GM18861 (cell line): Measurements from ENCODE around the gene PCDHGB2.
"Not testable (repeated sequence)": the region's sequence is repeated elsewhere in the genome, so short reads cannot be mapped to it uniquely, and the experiment has no call there.

Experiments
- ATAC-seq: cut with Tn5 transposase; IDR thresholded peaks from one replicate; pipeline ENCODE4 v1.9.1; 2021; ENCODE audit not compliant: unreplicated experiment

Gene PCDHGB2

DNA sequence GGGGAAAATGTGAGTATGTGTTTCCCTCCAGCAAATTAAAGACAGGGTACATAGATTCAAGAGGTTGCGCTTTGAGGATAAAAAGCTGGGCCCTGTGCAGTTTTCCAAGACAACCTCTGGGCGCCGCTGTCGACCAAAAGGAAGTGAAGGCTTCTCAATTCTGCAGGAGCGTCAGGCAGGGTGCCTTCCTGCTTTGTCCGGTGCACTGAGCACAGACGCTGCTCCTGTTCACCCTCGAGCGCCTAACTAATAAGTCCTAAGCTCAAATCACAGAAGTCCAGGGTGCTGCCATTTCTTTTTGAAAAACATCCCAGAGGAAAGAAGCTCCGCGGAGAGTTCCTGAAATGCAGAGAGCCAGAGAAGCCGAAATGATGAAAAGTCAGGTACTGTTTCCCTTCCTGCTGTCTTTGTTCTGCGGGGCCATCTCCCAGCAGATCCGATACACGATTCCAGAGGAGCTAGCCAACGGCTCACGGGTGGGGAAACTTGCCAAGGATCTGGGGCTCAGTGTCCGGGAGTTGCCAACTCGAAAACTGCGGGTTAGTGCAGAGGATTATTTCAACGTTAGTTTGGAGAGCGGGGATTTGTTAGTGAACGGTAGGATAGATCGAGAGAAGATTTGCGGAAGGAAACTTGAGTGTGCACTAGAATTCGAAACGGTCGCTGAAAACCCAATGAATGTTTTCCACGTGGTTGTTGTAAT, 9.7 kb upstream of the PCDHGB2 start, which contains the start of gene PCDHGB1:
Gene PCDHGB1, plus strand, starts transcription at position 183 of the 703 bp plus-strand sequence. Its CDS starts 162 bp downstream, at position 345.
- ATAC-seq = no peak

DNA sequence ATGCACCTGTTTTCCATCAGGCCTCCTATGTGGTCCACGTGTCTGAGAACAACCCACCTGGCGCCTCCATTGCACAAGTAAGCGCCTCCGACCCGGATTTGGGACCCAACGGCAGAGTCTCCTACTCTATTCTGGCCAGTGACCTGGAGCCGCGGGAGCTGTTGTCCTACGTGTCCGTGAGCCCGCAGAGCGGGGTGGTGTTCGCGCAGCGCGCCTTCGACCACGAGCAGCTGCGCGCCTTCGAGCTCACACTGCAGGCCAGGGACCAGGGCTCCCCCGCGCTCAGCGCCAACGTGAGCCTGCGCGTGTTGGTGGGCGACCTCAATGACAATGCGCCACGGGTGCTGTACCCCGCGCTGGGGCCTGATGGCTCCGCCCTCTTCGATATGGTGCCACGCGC, 8.2 kb upstream of the PCDHGB2 start:
- no peak for ATAC-seq

DNA sequence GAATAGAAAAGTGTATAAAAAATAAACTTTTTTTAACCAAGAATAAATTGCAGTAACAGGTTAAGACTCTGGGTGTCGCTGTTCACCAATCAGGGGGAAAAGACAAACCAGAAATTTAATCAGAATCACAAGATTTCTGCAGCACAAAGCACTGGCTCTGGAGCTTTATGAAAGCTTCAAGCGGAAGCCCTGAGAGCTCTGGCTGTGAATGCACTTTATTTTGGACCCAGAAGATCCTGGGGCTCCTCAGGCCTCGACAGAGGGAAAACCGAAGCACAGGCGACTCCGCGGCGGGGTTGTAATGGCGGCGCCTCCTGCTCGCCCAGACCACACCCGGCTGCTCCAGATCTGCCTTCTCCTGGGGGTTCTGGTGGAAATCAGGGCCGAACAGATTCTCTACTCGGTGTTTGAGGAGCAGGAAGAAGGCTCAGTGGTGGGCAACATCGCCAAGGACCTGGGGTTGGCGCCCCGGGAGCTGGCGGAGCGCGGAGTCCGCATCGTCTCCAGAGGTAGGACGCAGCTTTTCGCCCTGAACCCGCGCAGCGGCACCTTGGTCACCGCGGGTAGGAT, 4.8 kb upstream of the PCDHGB2 start, which contains the start of gene PCDHGA4:
Gene PCDHGA4, plus strand, starts transcription at position 122 of the 570 bp plus-strand sequence. Its CDS starts 87 bp downstream, at position 209.
- no peak for ATAC-seq

DNA sequence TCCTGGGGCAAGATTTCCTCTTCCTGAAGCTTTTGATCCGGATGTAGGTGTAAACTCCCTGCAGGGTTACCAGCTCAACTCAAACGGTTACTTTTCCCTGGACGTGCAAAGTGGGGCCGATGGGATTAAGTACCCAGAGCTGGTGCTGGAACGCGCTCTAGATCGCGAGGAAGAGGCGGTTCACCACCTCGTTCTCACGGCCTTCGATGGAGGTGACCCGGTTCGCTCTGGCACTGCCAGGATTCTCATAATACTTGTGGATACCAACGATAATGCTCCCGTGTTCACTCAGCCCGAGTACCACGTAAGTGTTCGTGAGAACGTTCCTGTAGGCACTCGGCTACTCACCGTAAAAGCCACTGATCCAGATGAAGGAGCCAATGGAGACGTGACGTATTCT, 4.2 kb upstream of the PCDHGB2 start:
- ATAC-seq = no peak

DNA sequence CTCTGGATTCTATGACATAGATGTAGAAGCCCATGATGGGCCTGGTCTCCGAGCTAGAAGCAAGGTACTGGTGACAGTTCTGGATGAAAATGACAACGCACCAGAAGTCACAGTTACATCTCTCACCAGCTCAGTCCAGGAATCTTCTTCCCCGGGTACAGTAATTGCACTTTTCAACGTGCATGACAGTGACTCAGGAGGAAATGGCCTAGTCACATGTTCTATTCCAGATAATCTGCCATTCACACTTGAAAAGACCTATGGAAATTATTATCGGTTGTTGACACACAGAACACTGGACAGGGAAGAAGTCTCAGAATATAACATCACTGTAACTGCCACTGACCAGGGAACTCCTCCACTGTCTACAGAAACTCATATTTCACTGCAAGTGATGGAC, 3.7 kb upstream of the PCDHGB2 start:
- no peak for ATAC-seq

DNA sequence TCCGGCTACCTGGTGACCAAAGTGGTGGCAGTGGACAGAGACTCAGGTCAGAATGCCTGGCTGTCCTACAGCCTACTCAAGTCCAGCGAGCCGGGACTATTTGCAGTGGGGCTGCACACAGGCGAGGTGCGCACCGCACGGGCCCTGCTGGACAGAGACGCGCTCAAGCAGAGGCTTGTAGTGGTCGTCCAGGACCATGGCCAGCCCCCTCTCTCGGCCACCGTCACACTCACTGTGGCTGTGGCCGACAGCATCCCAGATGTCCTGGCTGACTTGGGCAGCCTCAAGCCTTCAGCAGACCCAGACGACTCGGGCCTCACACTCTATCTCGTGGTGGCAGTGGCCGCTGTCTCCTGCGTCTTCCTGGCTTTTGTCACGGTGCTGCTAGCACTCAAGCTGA, 2.8 kb upstream of the PCDHGB2 start:
- no peak for ATAC-seq

DNA sequence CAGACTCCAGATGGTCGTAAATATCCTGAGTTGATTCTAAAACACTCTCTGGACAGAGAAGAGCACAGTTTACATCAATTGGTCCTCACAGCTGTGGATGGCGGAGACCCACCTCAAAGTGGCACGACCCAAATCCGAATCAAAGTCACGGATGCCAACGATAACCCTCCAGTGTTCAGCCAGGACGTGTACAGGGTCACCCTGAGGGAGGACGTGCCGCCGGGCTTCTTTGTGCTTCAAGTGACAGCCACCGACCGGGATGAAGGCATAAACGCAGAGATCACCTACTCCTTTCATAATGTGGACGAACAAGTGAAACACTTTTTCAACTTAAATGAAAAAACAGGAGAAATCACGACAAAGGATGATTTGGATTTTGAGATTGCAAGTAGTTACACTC, 891 bp downstream of the PCDHGB2 start:
- ATAC-seq = no peak

DNA sequence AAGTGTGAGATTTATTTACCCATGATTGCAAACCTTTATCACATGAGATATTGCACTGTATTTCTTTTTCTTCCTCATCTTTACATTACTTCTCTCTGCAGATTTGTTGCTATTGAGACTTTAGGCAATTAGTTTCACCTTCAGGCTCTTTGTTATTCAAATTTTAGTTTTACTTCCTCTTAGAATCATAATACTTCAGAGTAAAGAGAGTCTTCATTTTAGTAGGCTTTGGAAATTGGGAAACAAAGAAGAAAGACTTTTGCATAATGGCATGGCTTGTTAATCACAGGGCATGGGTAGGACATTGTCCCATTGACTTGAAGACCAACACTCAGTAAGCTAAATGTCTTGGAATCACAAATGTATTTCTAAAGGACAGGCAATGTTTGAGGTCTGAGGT, 2.9 kb downstream of the PCDHGB2 start:
- ATAC-seq = no peak

DNA sequence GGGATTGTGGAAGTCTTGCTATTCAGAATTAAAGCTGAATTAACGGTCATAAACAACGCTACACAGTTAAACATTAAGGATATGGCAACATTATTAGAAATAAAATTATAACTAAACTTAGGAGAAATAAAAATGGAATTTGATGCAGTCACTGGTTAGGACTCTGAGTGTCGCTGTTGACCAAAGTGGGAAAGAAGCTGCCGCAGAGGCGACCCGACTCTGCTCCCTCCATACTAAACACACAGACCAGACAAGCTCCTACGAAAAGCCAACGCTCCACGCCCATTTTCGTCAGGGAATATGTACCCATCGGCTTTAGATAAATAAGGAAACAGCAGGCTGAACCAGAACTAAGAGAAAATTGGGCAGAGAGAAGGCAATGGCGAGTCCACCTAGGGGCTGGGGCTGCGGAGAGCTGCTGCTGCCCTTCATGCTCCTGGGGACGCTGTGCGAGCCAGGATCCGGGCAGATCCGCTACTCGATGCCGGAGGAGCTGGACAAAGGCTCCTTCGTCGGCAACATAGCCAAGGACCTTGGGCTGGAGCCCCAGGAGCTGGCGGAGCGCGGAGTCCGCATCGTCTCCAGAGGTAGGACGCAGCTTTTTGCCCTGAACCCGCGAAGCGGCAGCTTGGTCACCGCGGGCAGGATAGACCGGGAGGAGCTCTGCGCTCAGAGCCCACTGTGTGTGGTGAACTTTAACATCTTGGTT, 4.3 kb downstream of the PCDHGB2 start, which contains the start of gene PCDHGA5:
Gene PCDHGA5, plus strand, starts transcription at position 211 of the 709 bp plus-strand sequence. Its CDS starts 169 bp downstream, at position 380.
- ATAC-seq = no peak

DNA sequence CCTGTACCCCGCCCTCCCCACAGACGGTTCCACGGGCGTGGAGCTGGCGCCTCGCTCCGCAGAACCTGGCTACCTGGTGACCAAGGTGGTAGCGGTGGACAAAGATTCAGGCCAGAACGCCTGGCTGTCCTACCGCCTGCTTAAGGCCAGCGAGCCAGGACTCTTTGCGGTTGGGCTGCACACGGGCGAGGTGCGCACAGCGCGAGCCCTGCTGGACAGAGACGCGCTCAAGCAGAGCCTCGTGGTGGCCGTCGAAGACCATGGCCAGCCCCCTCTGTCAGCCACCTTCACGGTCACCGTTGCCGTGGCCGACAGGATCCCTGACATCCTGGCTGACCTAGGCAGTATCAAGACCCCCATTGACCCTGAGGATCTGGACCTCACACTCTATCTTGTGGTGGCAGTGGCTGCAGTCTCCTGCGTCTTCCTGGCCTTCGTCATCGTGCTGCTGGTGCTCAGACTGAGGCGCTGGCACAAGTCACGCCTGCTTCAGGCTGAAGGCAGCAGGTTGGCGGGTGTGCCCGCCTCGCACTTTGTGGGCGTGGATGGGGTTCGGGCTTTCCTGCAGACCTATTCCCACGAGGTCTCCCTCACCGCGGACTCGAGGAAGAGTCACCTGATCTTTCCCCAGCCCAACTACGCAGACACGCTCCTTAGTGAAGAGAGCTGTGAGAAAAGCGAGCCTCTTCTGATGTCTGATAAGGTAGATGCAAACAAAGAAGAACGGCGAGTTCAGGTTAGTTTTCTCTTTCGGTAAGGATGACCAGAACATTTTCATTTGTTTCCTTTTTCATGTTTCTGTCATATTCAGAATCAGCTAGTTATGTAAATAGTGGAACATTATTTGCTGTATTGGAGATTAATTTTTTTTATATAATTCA, 6.5 kb downstream of the PCDHGB2 start:
- ATAC-seq = no peak

DNA sequence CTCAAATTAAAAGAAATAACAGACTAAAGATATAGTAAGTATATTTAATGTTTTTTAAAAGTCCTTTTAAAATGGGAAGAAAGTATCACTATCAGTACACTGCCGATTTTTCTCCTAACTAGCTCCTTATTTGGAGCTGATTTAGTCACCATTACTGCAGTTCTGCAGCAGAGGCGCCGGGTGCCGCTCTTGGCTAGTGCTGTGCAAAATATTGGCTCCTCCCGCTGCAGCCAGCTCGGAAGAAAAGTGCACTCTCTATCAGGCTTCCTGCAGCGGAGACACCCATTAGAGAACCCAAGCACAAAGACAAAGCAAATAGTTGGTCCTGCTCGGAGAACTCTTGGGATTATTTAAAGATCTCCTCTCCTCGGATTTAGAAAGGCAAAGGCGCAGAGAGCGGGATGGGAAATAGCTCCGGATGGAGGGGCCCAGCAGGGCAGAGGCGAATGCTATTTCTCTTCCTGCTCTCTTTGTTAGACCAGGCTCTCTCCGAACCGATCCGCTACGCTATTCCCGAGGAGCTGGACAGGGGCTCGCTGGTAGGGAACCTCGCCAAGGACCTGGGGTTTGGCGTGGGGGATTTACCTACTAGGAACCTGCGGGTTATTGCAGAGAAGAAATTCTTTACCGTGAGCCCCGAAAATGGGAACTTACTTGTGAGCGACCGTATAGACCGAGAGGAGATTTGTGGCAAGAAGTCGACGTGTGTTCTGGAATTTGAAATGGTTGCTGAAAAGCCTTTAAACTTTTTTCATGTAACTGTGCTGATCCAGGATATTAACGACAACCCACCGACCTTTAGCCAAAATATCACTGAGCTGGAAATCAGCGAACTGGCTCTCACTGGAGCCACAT, 10.4 kb downstream of the PCDHGB2 start, which contains the start of gene PCDHGB3:
Gene PCDHGB3, plus strand, starts transcription at position 249 of the 855 bp plus-strand sequence. Its CDS starts 153 bp downstream, at position 402.
- ATAC-seq = peak; percentile 92

DNA sequence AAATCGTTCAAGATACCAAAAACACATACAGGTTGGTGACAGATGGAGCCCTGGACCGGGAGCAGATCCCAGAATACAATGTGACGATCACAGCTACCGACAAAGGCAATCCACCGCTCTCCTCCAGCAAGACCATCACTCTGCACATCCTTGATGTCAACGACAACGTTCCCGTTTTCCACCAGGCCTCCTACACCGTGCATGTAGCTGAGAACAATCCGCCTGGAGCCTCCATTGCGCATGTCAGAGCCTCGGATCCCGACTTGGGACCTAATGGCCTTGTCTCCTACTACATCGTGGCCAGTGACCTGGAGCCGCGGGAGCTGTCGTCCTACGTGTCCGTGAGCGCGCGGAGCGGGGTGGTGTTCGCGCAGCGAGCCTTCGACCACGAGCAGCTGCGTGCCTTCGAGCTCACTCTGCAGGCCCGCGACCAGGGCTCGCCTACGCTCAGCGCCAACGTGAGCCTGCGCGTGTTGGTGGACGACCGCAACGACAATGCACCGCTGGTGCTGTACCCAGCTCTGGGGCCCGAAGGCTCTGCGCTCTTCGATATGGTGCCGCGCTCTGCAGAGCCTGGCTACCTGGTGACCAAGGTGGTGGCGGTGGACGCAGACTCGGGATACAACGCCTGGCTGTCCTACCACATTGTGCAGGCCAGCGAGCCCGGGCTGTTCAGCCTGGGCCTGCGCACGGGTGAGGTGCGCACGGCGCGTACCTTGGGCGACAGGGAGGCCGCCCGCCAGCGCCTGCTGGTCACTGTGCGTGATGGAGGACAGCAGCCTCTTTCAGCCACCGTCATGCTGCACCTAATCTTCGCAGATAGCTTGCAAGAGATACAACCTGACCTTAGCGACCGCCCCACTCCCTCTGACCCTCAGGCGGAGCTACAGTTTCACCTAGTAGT, 12.0 kb downstream of the PCDHGB2 start:
- ATAC-seq = no peak

DNA sequence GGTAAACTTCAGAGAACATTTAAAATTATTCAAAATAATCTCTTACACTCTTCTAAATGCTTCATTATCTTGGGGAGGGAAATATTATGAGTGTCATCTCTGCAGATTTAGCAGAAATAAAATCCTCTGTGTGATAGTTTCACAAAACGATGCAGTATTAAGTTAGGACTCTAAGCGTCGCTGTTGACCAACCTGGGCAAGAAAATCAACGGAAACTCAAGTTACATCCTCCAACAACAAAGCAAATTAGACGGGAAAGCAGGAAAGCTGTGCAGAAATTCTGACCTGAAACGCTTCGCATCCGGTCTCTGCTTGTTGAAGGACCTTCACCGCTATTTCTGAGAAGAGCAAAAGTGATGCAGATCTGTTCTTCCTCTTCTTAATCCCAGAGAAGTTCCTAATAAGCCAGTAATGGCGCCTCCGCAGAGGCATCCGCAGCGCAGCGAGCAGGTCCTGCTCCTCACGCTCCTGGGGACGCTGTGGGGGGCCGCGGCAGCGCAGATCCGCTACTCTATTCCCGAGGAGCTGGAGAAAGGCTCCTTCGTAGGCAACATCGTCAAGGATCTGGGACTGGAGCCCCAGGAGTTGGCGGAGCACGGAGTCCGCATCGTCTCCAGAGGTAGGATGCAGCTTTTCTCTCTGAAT, 14.0 kb downstream of the PCDHGB2 start, which contains the start of gene PCDHGA6:
Gene PCDHGA6, plus strand, starts transcription at position 219 of the 645 bp plus-strand sequence. Its CDS starts 193 bp downstream, at position 412.
- ATAC-seq = no peak

DNA sequence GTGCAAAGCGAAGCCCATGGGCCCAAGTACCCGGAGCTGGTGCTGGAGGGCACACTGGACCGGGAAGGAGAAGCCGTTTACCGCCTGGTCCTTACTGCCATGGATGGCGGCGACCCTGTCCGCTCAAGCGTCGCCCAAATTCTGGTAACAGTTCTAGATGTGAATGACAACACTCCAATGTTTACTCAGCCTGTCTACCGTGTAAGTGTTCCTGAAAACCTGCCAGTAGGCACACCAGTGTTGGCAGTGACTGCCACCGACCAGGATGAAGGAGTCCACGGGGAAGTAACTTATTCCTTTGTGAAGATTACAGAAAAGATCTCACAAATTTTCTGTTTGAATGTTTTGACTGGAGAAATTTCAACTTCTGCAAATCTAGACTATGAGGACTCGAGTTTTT, 14.8 kb downstream of the PCDHGB2 start:
- no peak for ATAC-seq

DNA sequence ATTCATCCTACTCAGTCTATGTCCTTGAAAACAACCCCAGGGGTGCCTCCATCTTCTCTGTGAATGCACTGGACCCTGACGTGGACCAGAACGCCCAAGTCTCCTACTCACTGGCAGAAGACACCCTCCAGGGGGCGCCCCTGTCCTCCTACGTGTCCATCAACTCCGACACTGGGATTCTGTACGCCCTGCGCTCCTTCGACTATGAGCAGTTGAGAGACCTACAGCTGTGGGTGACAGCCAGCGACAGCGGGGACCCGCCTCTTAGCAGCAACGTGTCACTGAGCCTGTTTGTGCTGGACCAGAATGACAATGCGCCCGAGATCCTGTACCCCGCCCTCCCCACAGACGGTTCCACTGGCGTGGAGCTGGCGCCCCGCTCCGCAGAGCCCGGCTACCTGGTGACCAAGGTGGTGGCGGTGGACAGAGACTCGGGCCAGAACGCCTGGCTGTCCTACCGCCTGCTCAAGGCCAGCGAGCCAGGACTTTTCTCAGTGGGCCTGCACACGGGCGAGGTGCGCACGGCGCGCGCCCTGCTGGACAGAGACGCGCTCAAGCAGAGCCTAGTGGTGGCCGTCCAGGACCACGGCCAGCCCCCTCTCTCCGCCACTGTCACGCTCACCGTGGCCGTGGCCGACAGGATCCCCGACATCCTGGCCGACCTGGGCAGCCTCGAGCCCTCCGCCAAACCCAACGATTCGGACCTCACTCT, 15.8 kb downstream of the PCDHGB2 start:
- not testable (repeated sequence) for ATAC-seq

DNA sequence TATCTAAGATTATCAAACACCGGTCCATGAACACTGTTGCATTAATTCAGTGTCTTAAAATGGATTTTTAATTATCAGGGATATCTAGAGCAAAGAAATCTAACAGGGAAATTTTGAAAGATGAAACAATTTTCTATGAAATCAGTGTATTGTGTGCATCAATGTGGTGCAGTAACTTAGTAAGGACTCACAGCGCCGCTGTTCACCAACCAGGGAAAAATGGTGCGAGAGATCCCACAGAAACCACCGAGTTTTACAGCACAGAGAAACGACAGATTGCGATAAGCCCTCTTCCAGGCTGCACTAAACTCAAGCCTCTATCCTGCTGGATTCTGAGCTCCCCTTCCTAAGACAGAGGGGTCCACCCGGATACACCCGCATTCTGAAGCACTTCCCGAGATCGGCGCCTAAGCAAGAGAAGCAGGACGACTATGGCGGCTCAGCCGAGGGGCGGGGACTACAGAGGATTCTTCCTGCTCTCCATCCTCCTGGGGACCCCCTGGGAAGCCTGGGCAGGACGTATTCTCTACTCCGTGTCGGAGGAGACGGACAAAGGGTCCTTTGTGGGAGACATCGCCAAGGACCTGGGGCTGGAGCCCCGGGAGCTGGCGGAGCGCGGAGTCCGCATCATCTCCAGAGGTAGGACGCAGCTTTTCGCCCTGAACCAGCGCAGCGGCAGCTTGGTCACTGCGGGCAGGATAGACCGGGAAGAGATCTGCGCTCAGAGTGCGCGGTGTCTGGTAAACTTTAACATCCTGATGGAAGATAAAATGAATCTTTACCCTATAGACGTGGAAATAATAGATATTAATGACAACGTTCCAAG, 22.9 kb downstream of the PCDHGB2 start, which contains the start of gene PCDHGA7:
Gene PCDHGA7, plus strand, starts transcription at position 274 of the 826 bp plus-strand sequence. Its CDS starts 158 bp downstream, at position 432.
- no peak for ATAC-seq
